CD4-positive, alpha-beta T cell (primary cell): ENCODE measurements around the gene STOX2. TPM values are rescaled to one million over a fixed set of nuclear protein-coding genes. Genes with fewer than 3 reads are reported as not detected.

ENCODE experiments used
- ATAC-seq: fragments of 200-7000 bp; cut with Tn5 transposase; one replicate; pipeline ENCODE4 v1.10.0; 2022; ENCODE audit warnings: mild to moderate bottlenecking; ENCODE audit not compliant: poor library complexity
- CTCF ChIA-PET: fragments of 350-600 bp; sonication (Branson Sonifier 250); formaldehyde crosslinking; loops from one replicate; lab custom pipeline; 2021; ENCODE audit warnings: antibody characterized with exemption, inconsistent platforms; lab: Charles Lee
- POLR2A ChIA-PET: fragments of 350-600 bp; sonication (Branson Sonifier 250); formaldehyde crosslinking; loops from one replicate; lab custom pipeline; 2021; ENCODE audit warnings: antibody characterized with exemption, inconsistent platforms; lab: Charles Lee
- DNase-seq, 14 experiments: peaks; one replicate each; pipeline ENCODE4 v3.0.0-alpha.2; 2013 to 2020; ENCODE audit warnings: mixed read lengths in 2 of 14
- H3K27ac ChIP-seq, 2 donors: one replicate each; pipeline versions ENCODE4 v1.5.1 to v1.7.0; 2013; ENCODE audit warnings: low read length in 2 of 2, low read depth in 1 of 2, mild to moderate bottlenecking in 1 of 2
- H3K27me3 ChIP-seq, 2 experiments: 1 replicate in 1 of 2; 2 replicates in 1 of 2; pipeline versions ENCODE4 v1.6.1 to v1.7.0; 2013; ENCODE audit warnings: low read length in 2 of 2, control low read depth in 1 of 2, mild to moderate bottlenecking in 1 of 2, moderate library complexity in 1 of 2; ENCODE audit not compliant: insufficient read depth in 2 of 2, control insufficient read depth in 1 of 2
- H3K36me3 ChIP-seq: one replicate; pipeline ENCODE4 v1.6.1; 2013; ENCODE audit warnings: low read length, control low read depth; ENCODE audit not compliant: insufficient read depth
- H3K4me1 ChIP-seq: one replicate; pipeline ENCODE4 v1.6.1; 2013; ENCODE audit warnings: low read length, control low read depth; ENCODE audit not compliant: insufficient read depth
- H3K4me3 ChIP-seq: one replicate; pipeline ENCODE4 v1.5.1; 2013; ENCODE audit warnings: mild to moderate bottlenecking, low read length, moderate library complexity
- H3K9me3 ChIP-seq, 2 experiments: 1 replicate in 1 of 2; 2 replicates in 1 of 2; pipeline versions ENCODE4 v1.6.1 to v1.7.0; 2013; ENCODE audit warnings: low read length in 2 of 2, mild to moderate bottlenecking in 2 of 2, control low read depth in 1 of 2, moderate library complexity in 1 of 2; ENCODE audit not compliant: control insufficient read depth in 1 of 2, insufficient read depth in 1 of 2
- H3K27ac Mint-ChIP-seq: one replicate; pipeline ENCODE4 v1.8.0; 2020; ENCODE audit warnings: mixed read lengths
- H3K27me3 Mint-ChIP-seq: one replicate; pipeline ENCODE4 v1.8.0; 2021; ENCODE audit warnings: mixed read lengths
- H3K36me3 Mint-ChIP-seq: one replicate; pipeline ENCODE4 v1.8.0; 2021; ENCODE audit warnings: low read depth, mixed read lengths
- H3K4me1 Mint-ChIP-seq: one replicate; pipeline ENCODE4 v1.8.0; 2021; ENCODE audit warnings: low read depth, mixed read lengths
- H3K4me3 Mint-ChIP-seq: one replicate; pipeline ENCODE4 v1.8.0; 2020; ENCODE audit warnings: mild to moderate bottlenecking, mixed read lengths
- H3K9me3 Mint-ChIP-seq: one replicate; pipeline ENCODE4 v1.8.0; 2020; ENCODE audit warnings: mixed read lengths
- CTCF ChIP-seq: fragments of 200-600 bp; IDR thresholded peaks from one replicate; pipeline ENCODE4 v1.8.0; 2022; ENCODE audit warnings: antibody characterized with exemption, mild to moderate bottlenecking
- intact Hi-C, 2 experiments: fragments of 100-400 bp; cut with DNase I in 1 of 2; cut with micrococcal nuclease in 1 of 2; formaldehyde crosslinking; loops; one replicate each; pipeline versions ENCODE4 v1.15.1 to v1.9.0; 2023 to 2025; cut with DNase I, micrococcal nuclease
- total RNA-seq, 174 experiments: library from RNA in 2 of 174; stranded (reverse) in 2 of 174; gene quantifications; one replicate each; pipeline ENCODE4 v1.2.3 and lab custom pipeline; 2021 to 2026

STOX2 gene
- total RNA-seq, 2 experiments from 2014 or later: not detected

- ChIA-PET POLR2A (no interaction called here), CTCF (no interaction called here)
- Histone ChIP-seq H3K4me3 (no peak overlapping the region), H3K4me1 (no peaks in the 10 kb centered on the region), H3K9me3 (no peaks in the 10 kb centered on the region), H3K36me3 (no peaks in the 10 kb centered on the region), H3K27ac (no peak overlapping the region), H3K27me3 (no peaks in the 10 kb centered on the region)
- Mint-ChIP-seq H3K36me3 (no peaks in the 10 kb centered on the region), H3K27me3 (no peaks in the 10 kb centered on the region), H3K4me1 (no peaks in the 10 kb centered on the region), H3K9me3 (no peaks in the 10 kb centered on the region), H3K27ac (no peak overlapping the region), H3K4me3 (no peak overlapping the region)
- DNase-seq: no peak
- intact Hi-C loops: no loop called here
- ATAC-seq: no peak
- no peak for TF ChIP-seq CTCF
Measured at GRCh38 chr4:183873409-183874185, 31.5 kb upstream of the STOX2 start.

- H3K4me3 Mint-ChIP-seq: no peak overlapping the region
- no peak for ATAC-seq
- ChIA-PET POLR2A (no interaction called here), CTCF (no interaction called here)
- intact Hi-C loops: no loop called here
- no peaks in the 10 kb centered on the region for H3K4me1 Mint-ChIP-seq
- Histone ChIP-seq H3K4me1 (no peaks in the 10 kb centered on the region), H3K36me3 (no peaks in the 10 kb centered on the region), H3K9me3 (no peaks in the 10 kb centered on the region), H3K27ac (no peak overlapping the region), H3K27me3 (no peaks in the 10 kb centered on the region), H3K4me3 (no peak overlapping the region)
- no peak for DNase-seq
- no peaks in the 10 kb centered on the region for H3K36me3 Mint-ChIP-seq
- no peaks in the 10 kb centered on the region for H3K27me3 Mint-ChIP-seq
- H3K9me3 Mint-ChIP-seq: no peaks in the 10 kb centered on the region
- no peak for TF ChIP-seq CTCF
- no peak overlapping the region for H3K27ac Mint-ChIP-seq
Measured at GRCh38 chr4:183875251-183875825, 29.8 kb upstream of the STOX2 start.

- intact Hi-C loops: no loop called here
- no peaks in the 10 kb centered on the region for H3K4me1 Mint-ChIP-seq
- no peak overlapping the region for H3K27ac Mint-ChIP-seq
- Histone ChIP-seq H3K36me3 (no peaks in the 10 kb centered on the region), H3K4me3 (no peak overlapping the region), H3K4me1 (no peaks in the 10 kb centered on the region), H3K27ac (no peak overlapping the region), H3K27me3 (no peaks in the 10 kb centered on the region), H3K9me3 (no peaks in the 10 kb centered on the region)
- no peak overlapping the region for H3K4me3 Mint-ChIP-seq
- ATAC-seq: no peak
- ChIA-PET POLR2A (no interaction called here), CTCF (no interaction called here)
- DNase-seq: no peak
- no peak for TF ChIP-seq CTCF
- H3K27me3 Mint-ChIP-seq: no peaks in the 10 kb centered on the region
- H3K9me3 Mint-ChIP-seq: no peaks in the 10 kb centered on the region
- H3K36me3 Mint-ChIP-seq: no peaks in the 10 kb centered on the region
Measured at GRCh38 chr4:183876268-183876934, 28.7 kb upstream of the STOX2 start.
